Activated gamma-delta T cell treated with anti-CD3 and anti-CD28 coated beads, Interleukin-2, amount 50 U/mL, for 16 hours (primary cell): Measurements from ENCODE around the gene STAT3.
"Not testable (repeated sequence)": the region's sequence is repeated elsewhere in the genome, so short reads cannot be mapped to it uniquely, and the experiment has no call there.

Experiments used
- DNase-seq: peaks from one replicate; pipeline ENCODE4 v3.0.0-alpha.2; 2020; ENCODE audit warnings: low read depth

STAT3 gene

GRCh38 chr17:42408061-42408460 is 19.8 kb upstream of the STAT3 start:
- no peak for DNase-seq

- DNase-seq = peak; percentile 42
Observed at GRCh38 chr17:42407289-42407836, 19.1 kb upstream of the STAT3 start.

GRCh38 chr17:42406615-42407288 is 18.5 kb upstream of the STAT3 start:
- no peak for DNase-seq

- peak; percentile 72 for DNase-seq
Observed at GRCh38 chr17:42405963-42406495, 17.8 kb upstream of the STAT3 start.

GRCh38 chr17:42405076-42405475 is 16.8 kb upstream of the STAT3 start:
- no peak for DNase-seq

- DNase-seq = no peak
Observed at GRCh38 chr17:42404326-42405055, 16.2 kb upstream of the STAT3 start.

GRCh38 chr17:42403150-42403549 is 14.9 kb upstream of the STAT3 start:
- DNase-seq = peak; percentile 41

GRCh38 chr17:42402117-42402516 is 13.9 kb upstream of the STAT3 start:
- DNase-seq = no peak

GRCh38 chr17:42400844-42401375 is 12.7 kb upstream of the STAT3 start:
- not testable (repeated sequence) for DNase-seq

GRCh38 chr17:42399948-42400843 is 12.0 kb upstream of the STAT3 start:
- DNase-seq = no peak

- no peak for DNase-seq
Observed at GRCh38 chr17:42399121-42399520, 10.9 kb upstream of the STAT3 start.

- not testable (repeated sequence) for DNase-seq
Observed at GRCh38 chr17:42395601-42396000, 7.4 kb upstream of the STAT3 start.

GRCh38 chr17:42394838-42395237 is 6.6 kb upstream of the STAT3 start:
- DNase-seq = no peak

- DNase-seq = no peak
Observed at GRCh38 chr17:42392692-42393415, 4.6 kb upstream of the STAT3 start.

GRCh38 chr17:42391439-42391838 is 3.2 kb upstream of the STAT3 start:
- DNase-seq = not testable (repeated sequence)

- DNase-seq = no peak
Observed at GRCh38 chr17:42389899-42390298, 1.7 kb upstream of the STAT3 start.

GRCh38 chr17:42389135-42389417 is 834 bp upstream of the STAT3 start:
- DNase-seq = no peak

- peak; percentile 14 for DNase-seq
Observed at GRCh38 chr17:42387661-42388380, 421 bp downstream of the STAT3 start.

GRCh38 chr17:42386777-42387657 is 1.2 kb downstream of the STAT3 start:
- DNase-seq = no peak

- DNase-seq = no peak
Observed at GRCh38 chr17:42381898-42382297, 6.3 kb downstream of the STAT3 start.
